GM06990 (cell line): ENCODE measurements around the gene PXMP4.

ENCODE experiments used
- DNase-seq: peaks from one replicate; pipeline ENCODE4 v3.0.0-alpha.2; 2011; ENCODE audit not compliant: insufficient read length; ENCODE audit errors: extremely low read depth
- H3K27me3 ChIP-seq: replicated peaks from 2 replicates; pipeline ENCODE4 v1.6.0; 2011; ENCODE audit warnings: low read length; ENCODE audit not compliant: control insufficient read depth, insufficient read depth
- H3K36me3 ChIP-seq: 2 replicates; pipeline ENCODE4 v1.5.1; 2011; ENCODE audit warnings: low read length; ENCODE audit not compliant: control insufficient read depth, insufficient read depth
- H3K4me3 ChIP-seq: replicated peaks from 2 replicates; pipeline ENCODE4 v1.5.1; 2011; ENCODE audit warnings: low read depth, mild to moderate bottlenecking, control low read depth, low read length
- TF ChIP-seq, protein P1 (sequence below): IDR thresholded peaks from 2 replicates; pipeline ENCODE4 v1.5.1; 2011; ENCODE audit warnings: low read length, control low read depth, mild to moderate bottlenecking, inconsistent platforms; ENCODE audit not compliant: insufficient read depth, poor library complexity, severe bottlenecking

PXMP4 gene

DNA sequence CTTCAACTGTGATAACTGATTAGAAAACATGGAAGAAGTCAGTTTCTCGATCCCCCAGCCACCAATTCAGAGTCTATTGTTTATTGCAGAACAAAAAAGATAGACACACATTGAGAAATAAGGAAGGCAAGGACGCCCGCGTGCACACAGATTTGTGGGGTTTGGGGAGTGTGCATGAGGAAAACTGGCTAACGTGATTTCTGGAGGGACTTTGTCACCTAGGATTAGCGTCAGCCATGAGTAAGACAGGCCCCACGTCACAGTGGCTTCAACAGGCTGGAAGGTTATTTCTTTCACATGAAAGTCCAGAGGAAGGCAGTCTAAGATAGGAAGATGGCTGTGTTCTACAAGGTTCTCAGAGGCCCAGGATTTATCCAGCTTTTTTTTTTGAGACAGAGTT lies 19.4 kb upstream of the PXMP4 start:
- H3K4me3 ChIP-seq = no peak overlapping the region
- no peak for DNase-seq
- H3K27me3 ChIP-seq = no peaks in the 10 kb centered on the region
- TF ChIP-seq, protein P1, sequence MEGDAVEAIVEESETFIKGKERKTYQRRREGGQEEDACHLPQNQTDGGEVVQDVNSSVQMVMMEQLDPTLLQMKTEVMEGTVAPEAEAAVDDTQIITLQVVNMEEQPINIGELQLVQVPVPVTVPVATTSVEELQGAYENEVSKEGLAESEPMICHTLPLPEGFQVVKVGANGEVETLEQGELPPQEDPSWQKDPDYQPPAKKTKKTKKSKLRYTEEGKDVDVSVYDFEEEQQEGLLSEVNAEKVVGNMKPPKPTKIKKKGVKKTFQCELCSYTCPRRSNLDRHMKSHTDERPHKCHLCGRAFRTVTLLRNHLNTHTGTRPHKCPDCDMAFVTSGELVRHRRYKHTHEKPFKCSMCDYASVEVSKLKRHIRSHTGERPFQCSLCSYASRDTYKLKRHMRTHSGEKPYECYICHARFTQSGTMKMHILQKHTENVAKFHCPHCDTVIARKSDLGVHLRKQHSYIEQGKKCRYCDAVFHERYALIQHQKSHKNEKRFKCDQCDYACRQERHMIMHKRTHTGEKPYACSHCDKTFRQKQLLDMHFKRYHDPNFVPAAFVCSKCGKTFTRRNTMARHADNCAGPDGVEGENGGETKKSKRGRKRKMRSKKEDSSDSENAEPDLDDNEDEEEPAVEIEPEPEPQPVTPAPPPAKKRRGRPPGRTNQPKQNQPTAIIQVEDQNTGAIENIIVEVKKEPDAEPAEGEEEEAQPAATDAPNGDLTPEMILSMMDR = no peak
- no peaks in the 10 kb centered on the region; the same call in 1 of the 2 replicates for H3K36me3 ChIP-seq

DNA sequence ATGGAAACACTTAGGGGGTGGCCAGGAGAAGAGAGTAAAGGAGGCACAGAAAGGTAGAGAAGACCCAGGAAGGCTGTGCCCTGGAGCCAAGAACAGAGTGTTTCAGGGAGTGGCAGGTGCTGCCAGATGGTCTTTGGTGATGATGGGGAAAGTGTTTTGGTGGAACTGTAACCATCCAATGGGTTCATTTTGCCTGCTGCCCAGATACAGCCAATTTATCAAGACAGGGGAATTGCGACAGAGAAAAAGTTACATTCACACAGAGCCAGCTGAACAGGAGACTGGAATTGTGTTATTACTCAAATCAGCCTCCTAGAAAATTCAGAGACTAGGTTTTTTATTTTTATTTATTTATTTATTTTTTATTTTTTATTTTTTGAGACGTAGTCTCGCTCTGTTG lies 16.9 kb upstream of the PXMP4 start:
- TF ChIP-seq, protein P1 = no peak
- Histone ChIP-seq H3K4me3 (no peak overlapping the region), H3K36me3 (no peaks in the 10 kb centered on the region; the same call in 1 of the 2 replicates), H3K27me3 (no peaks in the 10 kb centered on the region)
- no peak for DNase-seq

DNA sequence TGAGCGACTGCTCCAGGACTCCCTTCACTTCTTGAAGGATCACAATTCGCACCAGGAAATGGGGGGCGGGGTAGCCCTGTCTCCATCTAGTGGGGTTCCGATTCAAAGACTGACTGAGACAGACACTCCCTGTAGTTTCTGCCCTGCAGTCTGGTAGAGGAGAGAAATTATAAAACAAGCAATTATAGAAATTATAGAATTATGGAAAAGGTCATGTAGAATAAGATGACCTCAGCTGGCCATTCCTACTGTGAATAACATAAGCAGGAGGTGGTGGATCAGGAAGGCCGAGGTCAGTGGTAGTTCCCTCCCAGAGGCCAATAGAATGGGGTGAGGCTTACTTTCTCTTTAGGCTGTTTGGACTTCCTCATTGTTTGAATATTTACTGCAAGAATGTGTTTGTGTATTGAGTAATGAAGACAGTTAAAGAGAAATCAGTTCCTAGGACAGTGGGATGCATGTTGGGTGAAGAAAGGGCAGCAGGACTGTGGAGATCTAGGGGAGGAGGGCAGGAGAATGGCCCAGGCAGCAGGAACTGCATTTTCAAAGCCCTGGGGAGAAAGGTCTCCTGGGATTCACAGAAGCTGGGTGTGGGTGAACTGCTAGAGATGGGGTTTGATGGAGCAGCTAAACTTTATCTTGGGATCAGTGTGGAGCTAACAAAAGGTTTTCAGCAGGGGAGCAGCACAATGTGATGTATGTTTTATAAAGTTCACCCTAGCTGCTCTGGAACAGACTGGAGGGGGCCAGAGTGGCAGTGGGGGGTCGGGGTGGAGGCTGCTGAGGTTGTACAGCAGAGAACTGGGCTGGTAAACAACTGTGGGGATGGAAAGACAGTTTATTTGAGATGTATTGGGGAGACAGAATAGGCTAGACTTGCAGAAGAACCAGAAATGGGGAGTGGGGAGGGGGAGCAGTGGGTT lies 13.8 kb upstream of the PXMP4 start:
- TF ChIP-seq, protein P1 = no peak
- Histone ChIP-seq H3K4me3 (peak overlapping the region; percentile 70), H3K36me3 (no peaks in the 10 kb centered on the region), H3K27me3 (no peaks in the 10 kb centered on the region)
- peak; percentile 37 for DNase-seq

DNA sequence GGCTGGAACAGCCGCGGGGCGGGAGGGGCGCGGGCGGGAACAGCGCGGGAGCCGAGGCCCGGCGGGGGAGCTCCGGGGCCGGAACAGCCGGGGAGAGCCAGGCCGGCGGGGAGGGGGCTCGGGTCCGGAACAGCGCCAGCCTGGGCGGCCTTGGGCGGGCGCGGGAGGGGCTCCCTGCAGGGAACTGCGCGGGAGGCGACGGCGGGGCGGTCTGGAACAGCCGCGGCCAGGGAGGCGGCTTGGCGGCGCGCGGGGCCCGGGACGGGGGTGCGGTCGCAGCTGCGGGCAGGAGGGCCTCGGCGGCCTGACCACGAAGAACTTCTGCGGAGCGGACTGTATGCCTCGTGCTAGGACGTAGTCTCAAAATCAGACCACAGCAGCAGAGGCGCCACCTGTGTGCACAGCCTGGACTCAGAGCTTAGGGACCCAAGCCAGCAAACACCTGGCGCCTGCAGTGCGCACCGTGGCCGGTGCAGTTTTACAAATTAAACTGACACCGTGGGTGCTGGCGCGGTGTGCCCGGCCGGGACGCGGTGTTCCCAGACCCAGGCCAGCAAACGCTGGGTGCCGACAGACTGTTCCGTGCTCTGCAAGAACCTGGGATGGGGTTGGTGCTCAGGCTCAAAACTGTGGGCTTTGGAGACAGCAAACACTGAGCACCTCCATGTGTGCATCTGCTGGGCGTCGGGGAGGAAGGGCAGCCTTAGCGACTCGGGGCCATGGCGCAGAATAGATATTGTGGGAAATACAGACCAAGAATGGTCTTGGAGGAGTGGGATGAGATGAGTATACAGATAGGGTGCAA lies 12.3 kb upstream of the PXMP4 start:
- DNase-seq = no peak
- H3K36me3 ChIP-seq = no peaks in the 10 kb centered on the region
- no peaks in the 10 kb centered on the region for H3K27me3 ChIP-seq
- TF ChIP-seq, protein P1 = peak; percentile 22
- H3K4me3 ChIP-seq = peak overlapping the region; percentile 70

DNA sequence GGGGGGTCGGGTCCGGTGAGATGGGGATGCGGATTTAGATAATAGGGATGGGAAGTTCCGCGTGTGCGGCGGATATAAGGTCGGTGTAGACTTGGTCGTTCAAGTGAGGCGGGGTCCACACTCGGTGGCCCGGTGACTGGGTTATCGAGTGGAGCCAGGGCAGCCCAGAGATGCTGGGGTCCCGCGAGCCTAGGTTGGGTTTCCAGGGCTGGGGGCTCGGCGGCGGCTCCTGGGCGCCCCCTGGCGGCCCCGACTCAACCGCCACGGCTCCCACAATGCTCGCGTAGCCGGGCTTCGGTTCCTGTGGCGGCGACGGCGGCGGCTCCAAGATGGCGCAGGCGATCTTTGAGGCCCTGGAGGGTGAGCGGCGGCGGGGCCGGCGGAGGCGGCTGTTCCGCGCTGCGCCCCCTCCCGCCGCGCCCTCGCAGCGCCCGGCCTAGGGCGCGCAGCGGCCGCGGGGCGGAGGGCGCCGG lies 11.6 kb upstream of the PXMP4 start, which contains the start of gene ZNF341:
TSS of gene ZNF341 (plus strand) at position 304 of the 473 bp plus-strand sequence. CDS start at position 330, 26 bp downstream.
- TF ChIP-seq, protein P1 = peak; percentile 86
- peak; percentile 93 for DNase-seq
- H3K36me3 ChIP-seq = no peaks in the 10 kb centered on the region
- H3K4me3 ChIP-seq = peak within 1 kb of the TSS; percentile 72
- no peaks in the 10 kb centered on the region for H3K27me3 ChIP-seq
